Activated CD4-positive, alpha-beta memory T cell treated with anti-CD3 and anti-CD28 coated beads for 36 hours (primary cell): ENCODE results near the gene COX7A2. TPM values are rescaled to one million over a fixed set of nuclear protein-coding genes. Genes with fewer than 3 reads are reported as not detected.

Source experiments
- CTCF ChIA-PET: fragments of 350-600 bp; sonication (Branson Sonifier 250); formaldehyde crosslinking; loops from one replicate; lab custom pipeline; 2021; ENCODE audit warnings: antibody characterized with exemption, inconsistent platforms; lab: Charles Lee
- POLR2A ChIA-PET: fragments of 350-600 bp; sonication (Branson Sonifier 250); formaldehyde crosslinking; loops from one replicate; lab custom pipeline; 2021; ENCODE audit warnings: antibody characterized with exemption; lab: Charles Lee
- DNase-seq: peaks from one replicate; pipeline ENCODE4 v3.0.0-alpha.2; 2020
- H3K27ac Mint-ChIP-seq: one replicate; pipeline ENCODE4 v1.8.0; 2021; ENCODE audit warnings: mixed read lengths
- H3K27me3 Mint-ChIP-seq: one replicate; pipeline ENCODE4 v1.8.0; 2021; ENCODE audit warnings: mixed read lengths
- H3K36me3 Mint-ChIP-seq: one replicate; pipeline ENCODE4 v1.8.0; 2021; ENCODE audit warnings: mixed read lengths
- H3K4me1 Mint-ChIP-seq: one replicate; pipeline ENCODE4 v1.8.0; 2021; ENCODE audit warnings: low read depth, mixed read lengths
- H3K4me3 Mint-ChIP-seq: one replicate; pipeline ENCODE4 v1.8.0; 2021; ENCODE audit warnings: mild to moderate bottlenecking, mixed read lengths
- H3K9me3 Mint-ChIP-seq: one replicate; pipeline ENCODE4 v1.8.0; 2021; ENCODE audit warnings: mixed read lengths
- intact Hi-C: fragments of 100-400 bp; cut with micrococcal nuclease; formaldehyde crosslinking; loops from one replicate; pipeline ENCODE4 v1.15.1; 2023
- total RNA-seq, 2 experiments: library from RNA; stranded (reverse); gene quantifications; one replicate each; pipeline ENCODE4 v1.2.3, GENCODE V29; 2021

The COX7A2 gene
- total RNA-seq, 2 experiments from 2014 or later, result 564 to 566 TPM

DNA sequence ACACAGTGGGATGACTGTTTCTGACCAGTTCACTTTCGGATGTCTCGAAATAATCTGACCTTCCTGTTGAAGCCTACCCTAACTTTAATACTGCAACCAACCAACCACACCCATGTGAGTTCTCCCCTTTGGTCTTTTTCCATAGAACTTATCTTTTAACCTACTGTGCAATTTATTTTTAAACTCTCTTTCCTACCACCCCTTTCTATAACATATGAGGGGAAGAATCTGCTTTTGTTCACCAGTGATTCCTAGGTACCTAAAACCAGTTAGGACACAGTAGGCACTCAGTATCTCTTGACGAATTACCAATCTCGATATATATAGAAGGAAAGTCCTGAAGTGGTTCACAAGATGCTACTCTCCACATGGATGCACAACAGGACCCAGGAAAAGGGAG, 7.0 kb downstream of the COX7A2 start:
- intact Hi-C loops, result no loop called here
- H3K36me3 Mint-ChIP-seq, result peaks cover 31% of the 10 kb centered on the region
- H3K4me3 Mint-ChIP-seq, result no peak overlapping the region
- no peaks in the 10 kb centered on the region for H3K27me3 Mint-ChIP-seq
- POLR2A ChIA-PET, result no interaction called here
- DNase-seq, result no peak
- CTCF ChIA-PET, result no interaction called here
- peaks cover 13% of the 10 kb centered on the region for H3K4me1 Mint-ChIP-seq
- H3K9me3 Mint-ChIP-seq, result no peaks in the 10 kb centered on the region
- no peak overlapping the region for H3K27ac Mint-ChIP-seq

DNA sequence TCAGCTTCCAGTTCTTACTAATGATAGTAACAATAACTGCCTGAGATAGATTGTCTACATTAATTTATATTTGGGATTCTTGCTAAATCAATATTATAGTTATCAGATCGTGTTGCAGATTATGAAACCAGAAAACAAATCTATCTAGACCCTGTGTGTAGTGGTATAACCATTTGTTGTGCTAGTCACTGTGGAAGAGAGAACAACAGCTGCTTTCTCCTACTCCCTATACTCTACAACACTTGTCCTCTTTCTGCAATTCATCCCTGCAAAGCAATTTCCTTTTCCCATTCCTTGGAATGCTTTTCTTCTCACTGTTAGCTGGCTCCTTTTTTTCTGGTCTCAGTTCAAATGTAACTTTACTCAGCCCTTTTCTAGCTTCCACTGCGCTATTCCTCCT, 8.3 kb downstream of the COX7A2 start:
- no peak for DNase-seq
- peaks cover 5% of the 10 kb centered on the region for H3K4me1 Mint-ChIP-seq
- peaks cover 23% of the 10 kb centered on the region for H3K36me3 Mint-ChIP-seq
- intact Hi-C loops, result no loop called here
- ChIA-PET CTCF (interaction anchor here (1.1 to 1.3 kb wide), 2 partner anchors 24 to 26 kb away, joined by 3 to 4 read pairs; no protein-coding TSS in a partner anchor), POLR2A (no interaction called here)
- H3K27me3 Mint-ChIP-seq, result no peaks in the 10 kb centered on the region
- H3K9me3 Mint-ChIP-seq, result no peaks in the 10 kb centered on the region
- no peak overlapping the region for H3K27ac Mint-ChIP-seq
- no peak overlapping the region for H3K4me3 Mint-ChIP-seq

DNA sequence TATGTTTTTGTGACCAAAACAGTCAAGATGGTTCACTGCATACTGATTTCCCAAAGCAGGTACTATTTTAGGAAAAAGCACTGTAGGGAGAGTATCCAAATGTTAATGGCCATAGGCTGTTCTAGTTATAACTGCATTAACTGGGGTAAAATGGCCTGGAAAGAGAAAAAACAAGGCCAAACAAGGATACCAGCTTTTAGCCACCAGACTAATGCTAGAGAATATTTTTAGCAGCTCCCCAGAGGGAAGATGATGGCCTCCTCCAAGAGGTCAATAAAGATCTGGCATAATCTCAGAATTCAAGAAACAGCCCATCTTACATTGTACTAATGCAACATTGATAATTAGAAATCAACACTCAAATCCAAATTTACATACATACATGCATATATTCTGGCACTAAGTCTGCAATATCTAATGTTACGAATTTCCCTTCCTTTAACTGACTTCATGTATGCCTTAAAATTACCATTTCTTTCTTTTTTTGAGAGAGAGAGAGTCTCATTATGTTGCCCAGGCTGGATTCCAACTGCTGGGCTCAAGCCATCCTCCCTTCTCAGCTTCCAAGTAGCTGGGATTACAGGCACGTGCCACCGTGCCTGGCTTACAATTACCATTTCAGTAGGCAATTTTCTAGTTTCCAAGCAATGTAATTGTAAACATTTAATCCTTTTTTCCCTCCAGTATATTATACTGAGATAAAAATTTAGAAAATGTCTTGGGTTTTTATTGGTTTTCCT, 9.3 kb downstream of the COX7A2 start:
- Mint-ChIP-seq H3K27ac (no peak overlapping the region), H3K36me3 (peaks cover 16% of the 10 kb centered on the region), H3K27me3 (no peaks in the 10 kb centered on the region), H3K4me1 (peaks cover 3% of the 10 kb centered on the region), H3K9me3 (no peaks in the 10 kb centered on the region), H3K4me3 (no peak overlapping the region)
- ChIA-PET POLR2A (no interaction called here), CTCF (interaction anchor here (1.1 kb wide), 1 partner anchor 23 kb away, joined by 3 read pairs; no protein-coding TSS in a partner anchor)
- intact Hi-C loops, result no loop called here
- no peak for DNase-seq

DNA sequence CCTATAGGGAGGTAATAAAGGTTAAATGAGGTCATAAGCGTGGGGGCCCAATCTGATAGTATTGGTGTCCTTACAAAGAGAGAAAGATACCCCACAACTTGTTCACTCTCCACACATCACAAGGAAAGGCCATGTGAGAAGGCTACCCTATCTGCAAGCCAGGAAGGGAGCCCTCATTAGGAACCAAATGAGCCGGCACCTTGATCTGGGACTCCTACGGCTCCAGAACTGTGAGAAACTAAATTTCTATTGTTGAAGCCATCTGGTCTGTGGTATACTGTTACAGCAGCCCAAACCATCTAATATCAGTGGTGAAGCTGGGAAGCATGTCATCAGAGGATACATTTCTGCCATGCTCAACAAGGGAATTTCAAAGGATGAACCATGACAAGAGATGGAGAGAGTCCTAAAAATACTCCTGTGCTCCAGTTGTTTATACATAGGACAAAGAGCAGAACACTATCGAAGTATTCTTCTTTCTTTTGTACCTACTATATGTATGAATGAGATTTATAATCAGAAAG, 10.4 kb downstream of the COX7A2 start:
- no peak for DNase-seq
- intact Hi-C loops, result no loop called here
- ChIA-PET POLR2A (no interaction called here), CTCF (no interaction called here)
- no peak overlapping the region for H3K27ac Mint-ChIP-seq
- no peaks in the 10 kb centered on the region for H3K27me3 Mint-ChIP-seq
- no peaks in the 10 kb centered on the region for H3K9me3 Mint-ChIP-seq
- peaks cover 3% of the 10 kb centered on the region for H3K4me1 Mint-ChIP-seq
- no peak overlapping the region for H3K4me3 Mint-ChIP-seq
- peaks cover 10% of the 10 kb centered on the region for H3K36me3 Mint-ChIP-seq

DNA sequence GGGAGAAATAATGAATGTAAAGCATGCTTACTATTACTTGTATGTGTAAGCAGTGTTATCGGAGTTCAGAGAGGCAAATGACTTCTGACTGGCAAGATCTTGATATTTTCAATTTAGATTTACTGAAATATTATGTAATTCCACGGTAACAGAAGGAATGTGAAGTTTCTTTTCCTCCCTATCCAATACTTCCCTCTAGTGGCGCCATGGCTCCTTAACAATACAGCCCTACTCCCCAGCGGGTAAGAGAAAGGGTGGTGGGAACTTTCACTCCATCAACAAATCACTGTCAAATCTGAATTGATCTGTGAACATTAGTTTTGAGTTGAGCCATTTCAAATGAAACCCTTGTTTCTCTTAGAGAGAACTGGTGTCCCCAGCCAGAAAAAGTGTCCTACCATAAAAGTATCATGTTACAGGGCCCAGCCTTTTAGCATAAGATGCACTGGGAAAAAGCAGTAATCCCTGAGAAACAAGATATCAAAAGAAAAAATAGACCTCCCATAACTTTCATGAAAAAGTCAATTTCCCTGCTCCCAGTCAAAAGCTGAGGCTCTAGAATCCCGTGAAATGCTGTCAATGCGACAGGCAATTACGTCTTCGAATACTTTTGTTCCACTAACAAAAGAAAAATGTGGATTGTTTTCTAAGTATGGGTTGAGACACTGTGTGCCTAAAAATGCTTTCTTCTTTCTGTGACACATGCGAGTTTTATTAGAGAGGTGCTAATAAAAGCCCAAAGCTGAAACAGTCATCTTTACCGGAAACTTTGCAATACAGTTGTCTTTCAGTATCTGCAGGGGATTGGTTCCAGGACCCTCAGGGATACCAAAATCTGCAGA, 12.9 kb downstream of the COX7A2 start:
- intact Hi-C loops, result no loop called here
- ChIA-PET CTCF (interaction anchor here (0.5 to 1.3 kb wide), 2 partner anchors 19 to 293 kb away, joined by 3 read pairs; no protein-coding TSS in a partner anchor), POLR2A (no interaction called here)
- Mint-ChIP-seq H3K27me3 (no peaks in the 10 kb centered on the region), H3K9me3 (no peaks in the 10 kb centered on the region), H3K4me1 (no peaks in the 10 kb centered on the region), H3K4me3 (no peak overlapping the region), H3K36me3 (no peaks in the 10 kb centered on the region), H3K27ac (no peak overlapping the region)
- DNase-seq, result no peak

DNA sequence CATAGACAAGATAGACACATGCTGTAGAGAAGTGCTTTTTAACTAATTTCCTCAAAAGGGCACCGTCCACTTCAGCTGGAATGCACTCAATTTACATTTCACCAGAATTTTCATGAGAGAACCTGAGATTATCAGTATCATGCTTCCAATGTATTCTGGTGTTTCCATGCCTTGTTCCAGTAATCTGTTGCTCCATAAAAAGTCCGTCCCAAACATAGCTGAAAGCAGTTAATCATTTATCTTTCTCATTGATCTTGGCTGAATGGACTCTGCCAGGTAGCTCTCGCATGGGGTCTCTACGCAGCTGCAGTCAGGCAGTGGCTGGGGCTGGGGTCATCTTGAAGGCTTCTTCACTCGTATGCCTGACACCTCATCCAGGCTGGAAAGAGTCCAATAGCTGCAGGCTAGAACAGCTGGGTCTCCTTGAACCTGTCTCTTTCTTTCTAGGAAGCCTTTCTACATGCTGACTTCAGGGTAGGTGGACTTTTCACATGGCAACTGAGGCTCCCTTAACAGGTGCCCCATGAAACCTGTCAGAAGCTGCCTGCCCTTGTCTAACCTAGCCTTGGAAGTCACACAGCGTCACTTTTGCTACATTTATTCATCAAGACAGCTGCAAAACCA, 19.2 kb downstream of the COX7A2 start:
- no peak for DNase-seq
- intact Hi-C loops, result no loop called here
- no peaks in the 10 kb centered on the region for H3K9me3 Mint-ChIP-seq
- H3K4me1 Mint-ChIP-seq, result no peaks in the 10 kb centered on the region
- no peaks in the 10 kb centered on the region for H3K36me3 Mint-ChIP-seq
- ChIA-PET POLR2A (no interaction called here), CTCF (interaction anchor here (0.5 to 2.0 kb wide), 3 partner anchors 13 to 39 kb away, joined by 3 to 10 read pairs (median 5); no protein-coding TSS in a partner anchor)
- H3K4me3 Mint-ChIP-seq, result no peak overlapping the region
- peaks cover 12% of the 10 kb centered on the region for H3K27me3 Mint-ChIP-seq
- no peak overlapping the region for H3K27ac Mint-ChIP-seq

DNA sequence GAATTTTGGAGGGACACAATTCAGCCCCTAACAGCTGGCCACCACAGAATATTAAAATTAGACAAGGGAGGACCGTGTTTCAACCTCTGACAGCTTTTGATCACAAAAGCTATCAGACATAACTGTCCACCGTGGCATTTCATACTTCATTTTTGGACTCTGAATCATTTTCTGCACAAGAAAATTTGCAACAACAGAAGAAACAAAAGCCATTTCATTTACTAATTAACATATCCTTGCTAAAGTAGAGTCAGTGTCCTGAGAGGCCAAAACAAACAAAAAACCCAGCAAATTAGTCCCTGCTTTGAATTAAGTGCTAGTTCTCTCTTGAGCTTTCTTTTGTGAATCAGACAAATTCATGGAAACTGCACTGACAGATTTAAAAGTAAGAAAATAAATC, 20.2 kb downstream of the COX7A2 start:
- POLR2A ChIA-PET, result no interaction called here
- H3K27me3 Mint-ChIP-seq, result peaks cover 12% of the 10 kb centered on the region
- H3K27ac Mint-ChIP-seq, result no peak overlapping the region
- intact Hi-C loops, result no loop called here
- H3K9me3 Mint-ChIP-seq, result no peaks in the 10 kb centered on the region
- no peaks in the 10 kb centered on the region for H3K4me1 Mint-ChIP-seq
- CTCF ChIA-PET, result interaction anchor here (2.0 kb wide), 1 partner anchor 12 kb away, joined by 10 read pairs; no protein-coding TSS in a partner anchor
- H3K4me3 Mint-ChIP-seq, result no peak overlapping the region
- H3K36me3 Mint-ChIP-seq, result no peaks in the 10 kb centered on the region
- DNase-seq, result no peak

DNA sequence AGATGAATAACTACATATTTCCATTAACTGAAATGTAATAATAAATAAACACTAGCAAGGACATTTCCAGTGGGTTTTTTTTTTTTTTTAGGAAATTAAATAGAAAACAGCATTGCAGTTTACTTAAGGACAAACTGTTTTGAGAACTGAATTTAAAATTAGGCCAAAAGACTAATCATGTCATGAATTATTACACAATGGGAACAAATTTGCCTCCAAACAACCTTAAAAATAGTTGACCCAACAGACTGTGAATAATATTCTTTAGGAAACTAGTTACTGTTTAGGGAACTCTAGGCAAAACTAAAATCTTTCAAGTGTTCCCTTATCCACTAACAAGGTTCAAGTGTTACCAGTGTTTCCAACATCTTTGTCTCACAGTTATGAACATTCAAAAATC, 21.3 kb downstream of the COX7A2 start:
- H3K27ac Mint-ChIP-seq, result no peak overlapping the region
- no peak for DNase-seq
- intact Hi-C loops, result no loop called here
- peaks cover 5% of the 10 kb centered on the region for H3K4me1 Mint-ChIP-seq
- POLR2A ChIA-PET, result no interaction called here
- H3K4me3 Mint-ChIP-seq, result no peak overlapping the region
- H3K36me3 Mint-ChIP-seq, result no peaks in the 10 kb centered on the region
- peaks cover 14% of the 10 kb centered on the region for H3K27me3 Mint-ChIP-seq
- H3K9me3 Mint-ChIP-seq, result no peaks in the 10 kb centered on the region
- CTCF ChIA-PET, result no interaction called here

DNA sequence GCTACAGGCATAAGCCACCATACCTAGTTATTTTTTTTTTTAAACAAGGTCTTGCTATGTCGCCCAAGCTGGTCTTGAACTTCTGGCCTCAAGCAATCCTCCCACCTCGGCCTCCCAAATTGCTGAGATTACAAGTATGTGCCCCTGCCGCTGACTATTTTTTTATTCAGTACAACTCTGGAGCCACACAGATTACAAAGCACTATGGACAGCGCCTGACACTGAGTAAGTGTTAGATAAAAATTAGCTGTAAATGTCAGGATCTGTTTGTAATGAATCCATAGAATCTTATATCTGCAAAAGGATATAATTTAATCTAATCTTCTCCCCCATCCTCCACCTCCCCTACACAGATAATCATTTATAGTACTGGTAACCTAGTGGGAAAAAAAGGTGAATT, 22.5 kb downstream of the COX7A2 start:
- Mint-ChIP-seq H3K4me1 (peaks cover 7% of the 10 kb centered on the region), H3K27ac (no peak overlapping the region), H3K27me3 (peaks cover 16% of the 10 kb centered on the region), H3K4me3 (no peak overlapping the region), H3K9me3 (no peaks in the 10 kb centered on the region), H3K36me3 (no peaks in the 10 kb centered on the region)
- ChIA-PET POLR2A (no interaction called here), CTCF (interaction anchor here (1.1 to 2.4 kb wide), 2 partner anchors 11 to 17 kb away, joined by 4 to 34 read pairs; no protein-coding TSS in a partner anchor)
- no peak for DNase-seq
- intact Hi-C loops, result no loop called here

DNA sequence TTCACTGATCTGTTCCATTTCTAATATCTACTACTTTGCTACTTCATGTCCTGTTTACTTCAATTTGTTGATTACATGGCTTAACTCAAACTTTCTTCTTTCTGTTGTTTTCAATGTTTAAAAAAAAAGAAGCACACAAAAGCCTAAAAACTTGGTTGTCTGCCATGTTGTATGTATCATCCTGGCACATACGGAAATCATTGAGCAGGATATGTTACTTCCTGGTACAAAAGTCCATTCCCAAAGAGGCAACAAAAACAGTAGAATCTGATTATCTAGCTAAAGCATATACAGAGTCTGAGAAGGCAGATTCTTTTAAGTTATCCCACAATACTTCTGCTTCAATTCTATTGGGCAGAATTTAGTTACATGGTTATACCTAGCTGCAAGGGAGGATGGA, 23.2 kb downstream of the COX7A2 start:
- peaks cover 22% of the 10 kb centered on the region for H3K27me3 Mint-ChIP-seq
- no peak for DNase-seq
- H3K36me3 Mint-ChIP-seq, result no peaks in the 10 kb centered on the region
- no peak overlapping the region for H3K4me3 Mint-ChIP-seq
- POLR2A ChIA-PET, result interaction anchor here (0.8 kb wide), 1 partner anchor 32 kb away, joined by 4 read pairs; no protein-coding TSS in a partner anchor
- no peak overlapping the region for H3K27ac Mint-ChIP-seq
- no peaks in the 10 kb centered on the region for H3K9me3 Mint-ChIP-seq
- peaks cover 7% of the 10 kb centered on the region for H3K4me1 Mint-ChIP-seq
- CTCF ChIA-PET, result interaction anchor here (1.1 to 2.4 kb wide), 3 partner anchors 10 to 1237 kb away, joined by 3 to 34 read pairs (median 4); no protein-coding TSS in a partner anchor
- intact Hi-C loops, result no loop called here

DNA sequence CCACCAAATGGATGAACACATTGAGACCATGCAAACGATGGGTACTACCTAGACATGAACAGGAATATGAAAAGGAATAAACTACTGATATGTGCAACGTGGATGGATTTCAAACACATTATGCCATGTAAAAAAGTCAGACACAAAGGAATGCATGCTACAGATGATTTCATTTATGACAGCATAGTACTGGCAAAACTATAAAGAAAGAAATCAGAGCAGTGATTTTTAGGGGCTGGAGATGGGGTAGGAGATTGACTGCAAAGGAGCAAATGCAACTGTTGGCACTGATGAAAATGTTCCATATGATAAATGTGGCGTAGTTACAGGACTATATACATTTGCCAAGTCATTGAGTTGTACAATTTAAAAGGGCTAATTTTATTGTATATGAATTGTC, 24.3 kb downstream of the COX7A2 start:
- Mint-ChIP-seq H3K9me3 (no peaks in the 10 kb centered on the region), H3K27ac (no peak overlapping the region), H3K27me3 (peaks cover 19% of the 10 kb centered on the region), H3K36me3 (no peaks in the 10 kb centered on the region), H3K4me3 (no peak overlapping the region), H3K4me1 (peaks cover 7% of the 10 kb centered on the region)
- intact Hi-C loops, result no loop called here
- CTCF ChIA-PET, result interaction anchor here (2.4 kb wide), 1 partner anchor 9 kb away, joined by 34 read pairs; no protein-coding TSS in a partner anchor
- POLR2A ChIA-PET, result no interaction called here
- DNase-seq, result no peak
